ENCODE measurements around the gene AURKA.
A peak's percentile ranks its signal among the peaks of the same experiment; 100 is the strongest.

AURKA gene

GRCh38 chr20:56422824-56423189, 30.8 kb upstream of the AURKA start:
- DNase-seq (ENCODE audit: extremely low read depth, low read depth), result no peak
- no peak for TF ChIP-seq CTCF (IDR thresholded peaks at IDR 0.05; ENCODE audit: low read depth, low read length)

GRCh38 chr20:56422076-56422823, 30.2 kb upstream of the AURKA start:
- peak; percentile 8; the same call in 1 of the 2 replicates for TF ChIP-seq CTCF (IDR thresholded peaks at IDR 0.05; ENCODE audit: low read depth, low read length)
- no peak for DNase-seq (ENCODE audit: extremely low read depth, low read depth)

GRCh38 chr20:56420940-56421688, 29.1 kb upstream of the AURKA start:
- DNase-seq (ENCODE audit: extremely low read depth, low read depth), result no peak
- no peak for TF ChIP-seq CTCF (IDR thresholded peaks at IDR 0.05; ENCODE audit: low read depth, low read length)

- DNase-seq (ENCODE audit: extremely low read depth, low read depth), result no peak
- TF ChIP-seq CTCF (IDR thresholded peaks at IDR 0.05; ENCODE audit: low read depth, low read length), result no peak
Observed at GRCh38 chr20:56420028-56420427, 28.0 kb upstream of the AURKA start.

- no peak for TF ChIP-seq CTCF (IDR thresholded peaks at IDR 0.05; ENCODE audit: low read depth, low read length)
- no peak for DNase-seq (ENCODE audit: extremely low read depth, low read depth)
Observed at GRCh38 chr20:56418385-56418861, 26.4 kb upstream of the AURKA start.

GRCh38 chr20:56417911-56418310, 25.9 kb upstream of the AURKA start:
- no peak for TF ChIP-seq CTCF (IDR thresholded peaks at IDR 0.05; ENCODE audit: low read depth, low read length)
- no peak for DNase-seq (ENCODE audit: extremely low read depth, low read depth)

- DNase-seq (ENCODE audit: extremely low read depth, low read depth), result no peak
- no peak for TF ChIP-seq CTCF (IDR thresholded peaks at IDR 0.05; ENCODE audit: low read depth, low read length)
Observed at GRCh38 chr20:56417402-56417801, 25.4 kb upstream of the AURKA start.

All from AG09319 (cell line).